K562 (cell line): ENCODE results near the gene ACTN4. TPM values are rescaled to one million over a fixed set of nuclear protein-coding genes. Genes with fewer than 3 reads are reported as not detected.

Experiments used
- BRD9 ChIP-seq: fragments of 450-650 bp; IDR thresholded peaks from 2 replicates; pipeline ENCODE4 v1.6.1; 2018; ENCODE audit warnings: low read depth; ENCODE audit not compliant: partially characterized antibody
- CAMTA2 ChIP-seq: fragments of 250-450 bp; sonication (Bioruptor Pico); conservative IDR thresholded peaks from 2 replicates; pipeline ENCODE4 v1.5.1; 2022
- CBX2 ChIP-seq: fragments of 200-600 bp; sonication (generic); IDR thresholded peaks from one replicate; pipeline ENCODE4 v1.6.1; 2012; ENCODE audit warnings: mild to moderate bottlenecking, low read length, inconsistent platforms; ENCODE audit not compliant: insufficient read depth, poor library complexity, severe bottlenecking
- CREB1 ChIP-seq, 2 experiments: sonication (generic) in 1 of 2; formaldehyde crosslinking in 1 of 2; IDR thresholded peaks; 2 replicates each; pipeline versions ENCODE4 v1.6.1 to v1.8.0; 2012 to 2022; ENCODE audit warnings: inconsistent platforms in 1 of 2, mild to moderate bottlenecking in 1 of 2, missing genetic modification reagents in 1 of 2, moderate library complexity in 1 of 2
- EHMT2 ChIP-seq: fragments of 450-650 bp; IDR thresholded peaks from 2 replicates; pipeline ENCODE4 v1.6.1; 2018; ENCODE audit warnings: antibody characterized with exemption
- EWSR1 ChIP-seq: fragments of 450-650 bp; IDR thresholded peaks from 2 replicates; pipeline ENCODE4 v1.6.1; 2018; ENCODE audit warnings: borderline replicate concordance, mild to moderate bottlenecking, low read depth, moderate library complexity; ENCODE audit not compliant: partially characterized antibody
- HCFC1 ChIP-seq: IDR thresholded peaks from 2 replicates; pipeline ENCODE4 v1.6.1; 2012; ENCODE audit warnings: low read depth, low read length, improper control_type of control experiment
- ILK ChIP-seq: fragments of 450-650 bp; IDR thresholded peaks from 2 replicates; pipeline ENCODE4 v1.6.1; 2016; ENCODE audit warnings: missing genetic modification characterization, low read depth, mild to moderate bottlenecking, missing compliant biosample characterization, moderate library complexity, borderline replicate concordance
- MAFK ChIP-seq: IDR thresholded peaks from 2 replicates; pipeline ENCODE4 v1.6.1; 2011; ENCODE audit warnings: low read length, improper control_type of control experiment
- MCM5 ChIP-seq: fragments of 450-650 bp; IDR thresholded peaks from 2 replicates; pipeline ENCODE4 v1.6.1; 2016; ENCODE audit warnings: low read depth
- MXD1 ChIP-seq: fragments of 250-450 bp; sonication (Bioruptor Pico); IDR thresholded peaks from 2 replicates; pipeline ENCODE4 v1.8.0; 2021; ENCODE audit warnings: borderline replicate concordance, mild to moderate bottlenecking, moderate library complexity; ENCODE audit not compliant: poor library complexity, severe bottlenecking
- NCOR1 ChIP-seq: fragments of 450-650 bp; IDR thresholded peaks from 2 replicates; pipeline ENCODE4 v1.6.1; 2016; ENCODE audit warnings: mild to moderate bottlenecking, moderate library complexity
- OTX1 ChIP-seq: fragments of 450-650 bp; formaldehyde crosslinking; IDR thresholded peaks from 2 replicates; pipeline ENCODE4 v1.4.0; 2022; ENCODE audit warnings: mild to moderate bottlenecking
- PML ChIP-seq: IDR thresholded peaks from 2 replicates; pipeline ENCODE4 v1.6.1; 2012; ENCODE audit warnings: low read length, inconsistent platforms
- POLR2G ChIP-seq: fragments of 200-400 bp; formaldehyde crosslinking; IDR thresholded peaks from 2 replicates; pipeline ENCODE4 v1.6.1; 2017; ENCODE audit warnings: low read depth, mild to moderate bottlenecking, antibody characterized with exemption, low read length, moderate library complexity
- RHOXF2B ChIP-seq: fragments of 250-450 bp; sonication (Bioruptor Pico); conservative IDR thresholded peaks from 2 replicates; pipeline ENCODE4 v1.5.1; 2021
- STAG1 ChIP-seq: sonication (generic); formaldehyde crosslinking; IDR thresholded peaks from 2 replicates; pipeline ENCODE4 v1.5.0; 2020; ENCODE audit warnings: missing genetic modification reagents, borderline replicate concordance
- TFAP4 ChIP-seq: sonication (generic); formaldehyde crosslinking; IDR thresholded peaks from 2 replicates; pipeline ENCODE4 v1.8.0; 2022; ENCODE audit warnings: missing genetic modification reagents, mild to moderate bottlenecking, moderate library complexity, borderline replicate concordance
- ZNF212 ChIP-seq: fragments of 450-650 bp; formaldehyde crosslinking; IDR thresholded peaks from 2 replicates; pipeline ENCODE4 v1.4.0; 2020; ENCODE audit warnings: mild to moderate bottlenecking
- polyA plus RNA-seq, 8 experiments: library from polyadenylated mRNA; depleted of rRNA in 4 of 8; stranded (reverse) in 5 of 8; unstranded in 3 of 8; fragments of >200 nt; fragmentation: Nextera tagmentation in 2 of 8; fragmentation: Illumina TruSeq in 1 of 8; extraction: Ambion mirVana in 2 of 8; extraction: Trizol in 1 of 8; gene quantifications; 2 replicates each; pipeline versions ENCODE4 v1.2.1 to v1.2.3, GENCODE V29; 2011 to 2014; ENCODE audit warnings: inconsistent platforms in 1 of 8, missing spikeins in 1 of 8
- total RNA-seq, 7 experiments: library from RNA; depleted of rRNA in 6 of 7; stranded (reverse); fragments of >200 nt in 6 of 7; fragmentation: Illumina TruSeq in 2 of 7; extraction: Trizol in 2 of 7; gene quantifications; 2 replicates each; pipeline versions ENCODE4 v1.2.1 to v1.2.3, GENCODE V29; 2011 to 2021; ENCODE audit warnings: low replicate concordance in 1 of 7
- TF ChIP-seq, protein P1 (sequence below): fragments of 250-450 bp; sonication (Bioruptor Pico); IDR thresholded peaks from 2 replicates; pipeline ENCODE4 v1.5.0; 2021
- TF ChIP-seq, protein P2 (sequence below), 2 experiments: fragments of 450-650 bp in 1 of 2; IDR thresholded peaks; 2 replicates each; pipeline ENCODE4 v1.6.1; 2011 to 2017; ENCODE audit warnings: low read depth in 2 of 2, antibody characterized with exemption in 1 of 2, borderline replicate concordance in 1 of 2, low read length in 1 of 2, mild to moderate bottlenecking in 1 of 2, mixed read lengths in 1 of 2; ENCODE audit not compliant: control insufficient read depth in 1 of 2
- TF ChIP-seq, protein P3 (sequence below): fragments of 250-450 bp; sonication (Bioruptor Pico); IDR thresholded peaks from 2 replicates; pipeline ENCODE4 v1.6.1; 2021; ENCODE audit warnings: mild to moderate bottlenecking

ACTN4 gene
- total and polyA plus RNA-seq, 9 of the 15 experiments (the other 6 are each of a cell fraction or from before 2014, with no cell fraction given) = 3.1 to 385 (median 125) TPM

DNA sequence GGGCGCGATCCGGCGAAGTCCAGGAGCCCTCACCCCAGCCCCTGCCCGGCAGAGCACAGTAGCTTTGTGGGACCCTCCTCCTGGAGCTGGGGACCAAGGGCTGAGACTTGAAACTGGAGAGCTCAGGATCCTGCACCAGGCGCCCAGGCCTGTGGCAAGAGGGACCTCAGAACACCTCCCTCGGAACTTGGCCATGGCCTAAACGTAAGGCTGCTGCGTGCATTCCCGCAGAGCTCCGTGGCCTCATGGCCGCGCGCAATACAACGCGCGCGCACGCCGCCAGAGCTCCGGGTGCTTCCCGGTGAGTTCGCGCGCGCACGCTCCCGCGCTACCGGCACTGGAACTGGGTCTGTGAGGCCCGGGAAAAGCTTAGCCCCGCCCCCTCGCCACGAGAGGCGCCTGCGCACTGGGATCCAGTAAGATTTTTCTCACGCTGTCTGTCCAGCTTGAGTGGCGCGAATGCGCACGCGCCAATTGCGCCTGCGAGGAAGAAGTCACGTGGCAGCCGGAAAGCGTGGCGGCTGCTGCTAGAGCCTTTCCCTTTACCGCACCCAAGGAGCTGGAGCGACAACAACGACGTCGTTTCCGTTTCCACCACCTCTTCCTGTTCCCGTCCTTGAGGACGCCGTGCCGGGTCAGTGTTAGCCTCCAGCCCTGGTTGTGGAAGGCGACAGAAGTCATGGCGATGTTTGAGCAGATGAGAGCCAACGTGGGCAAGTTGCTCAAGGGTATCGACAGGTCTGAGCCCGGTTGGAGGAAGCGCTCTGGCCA, 28.7 kb upstream of the ACTN4 start, which contains the start of gene EIF3K (continued):
- peak; percentile 83 for TF ChIP-seq CREB1 (IDR thresholded peaks at IDR 0.05)
- TF ChIP-seq CREB1 (CRISPR knock-in tag; IDR thresholded peaks at IDR 0.05) = peak; percentile 81
- TF ChIP-seq ZNF212 (CRISPR knock-in tag) = no peak
- no peak for TF ChIP-seq RHOXF2B (CRISPR knock-in tag)
- peak; percentile 52 for TF ChIP-seq PML
- no peak for TF ChIP-seq MAFK
- no peak for TF ChIP-seq MCM5
- peak; percentile 79; the same call in 1 of the 2 replicates for TF ChIP-seq TFAP4 (CRISPR knock-in tag)
- no peak for TF ChIP-seq STAG1 (CRISPR knock-in tag)
- TF ChIP-seq MXD1 (CRISPR knock-in tag) = no peak
- no peak for TF ChIP-seq BRD9
- no peak for TF ChIP-seq EHMT2
- TF ChIP-seq, protein P1, sequence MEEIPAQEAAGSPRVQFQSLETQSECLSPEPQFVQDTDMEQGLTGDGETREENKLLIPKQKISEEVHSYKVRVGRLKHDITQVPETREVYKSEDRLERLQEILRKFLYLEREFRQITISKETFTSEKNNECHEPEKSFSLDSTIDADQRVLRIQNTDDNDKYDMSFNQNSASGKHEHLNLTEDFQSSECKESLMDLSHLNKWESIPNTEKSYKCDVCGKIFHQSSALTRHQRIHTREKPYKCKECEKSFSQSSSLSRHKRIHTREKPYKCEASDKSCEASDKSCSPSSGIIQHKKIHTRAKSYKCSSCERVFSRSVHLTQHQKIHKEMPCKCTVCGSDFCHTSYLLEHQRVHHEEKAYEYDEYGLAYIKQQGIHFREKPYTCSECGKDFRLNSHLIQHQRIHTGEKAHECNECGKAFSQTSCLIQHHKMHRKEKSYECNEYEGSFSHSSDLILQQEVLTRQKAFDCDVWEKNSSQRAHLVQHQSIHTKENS (CRISPR knock-in tag) = no peak
- no peak for TF ChIP-seq CBX2
- no peak for TF ChIP-seq EWSR1
- TF ChIP-seq, protein P2, sequence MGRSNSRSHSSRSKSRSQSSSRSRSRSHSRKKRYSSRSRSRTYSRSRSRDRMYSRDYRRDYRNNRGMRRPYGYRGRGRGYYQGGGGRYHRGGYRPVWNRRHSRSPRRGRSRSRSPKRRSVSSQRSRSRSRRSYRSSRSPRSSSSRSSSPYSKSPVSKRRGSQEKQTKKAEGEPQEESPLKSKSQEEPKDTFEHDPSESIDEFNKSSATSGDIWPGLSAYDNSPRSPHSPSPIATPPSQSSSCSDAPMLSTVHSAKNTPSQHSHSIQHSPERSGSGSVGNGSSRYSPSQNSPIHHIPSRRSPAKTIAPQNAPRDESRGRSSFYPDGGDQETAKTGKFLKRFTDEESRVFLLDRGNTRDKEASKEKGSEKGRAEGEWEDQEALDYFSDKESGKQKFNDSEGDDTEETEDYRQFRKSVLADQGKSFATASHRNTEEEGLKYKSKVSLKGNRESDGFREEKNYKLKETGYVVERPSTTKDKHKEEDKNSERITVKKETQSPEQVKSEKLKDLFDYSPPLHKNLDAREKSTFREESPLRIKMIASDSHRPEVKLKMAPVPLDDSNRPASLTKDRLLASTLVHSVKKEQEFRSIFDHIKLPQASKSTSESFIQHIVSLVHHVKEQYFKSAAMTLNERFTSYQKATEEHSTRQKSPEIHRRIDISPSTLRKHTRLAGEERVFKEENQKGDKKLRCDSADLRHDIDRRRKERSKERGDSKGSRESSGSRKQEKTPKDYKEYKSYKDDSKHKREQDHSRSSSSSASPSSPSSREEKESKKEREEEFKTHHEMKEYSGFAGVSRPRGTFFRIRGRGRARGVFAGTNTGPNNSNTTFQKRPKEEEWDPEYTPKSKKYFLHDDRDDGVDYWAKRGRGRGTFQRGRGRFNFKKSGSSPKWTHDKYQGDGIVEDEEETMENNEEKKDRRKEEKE (IDR thresholded peaks at IDR 0.05; ENCODE audit: borderline replicate concordance in 1 of 2, control insufficient read depth in 1 of 2, low read depth in 2 of 2, low read length in 1 of 2) = no peak
- no peak for TF ChIP-seq CAMTA2 (CRISPR knock-in tag)
- TF ChIP-seq HCFC1 = peak; percentile 68; the same call in 1 of the 2 replicates
- TF ChIP-seq OTX1 = 0 out of 2 replicates have a peak, but pooled peaks have one; percentile 53
- TF ChIP-seq, protein P3, sequence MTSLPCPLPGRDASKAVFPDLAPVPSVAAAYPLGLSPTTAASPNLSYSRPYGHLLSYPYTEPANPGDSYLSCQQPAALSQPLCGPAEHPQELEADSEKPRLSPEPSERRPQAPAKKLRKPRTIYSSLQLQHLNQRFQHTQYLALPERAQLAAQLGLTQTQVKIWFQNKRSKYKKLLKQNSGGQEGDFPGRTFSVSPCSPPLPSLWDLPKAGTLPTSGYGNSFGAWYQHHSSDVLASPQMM (CRISPR knock-in tag) = no peak
- no peak for TF ChIP-seq NCOR1
- TF ChIP-seq ILK = no peak
- TF ChIP-seq POLR2G = peak; percentile 91
